Spleen (tissue), 11 donors: Measurements from ENCODE around the gene MOB1A. TPM values are rescaled to one million over a fixed set of nuclear protein-coding genes. Genes with fewer than 3 reads are reported as not detected.

Experiments
- DNase-seq: peaks from one replicate; pipeline ENCODE4 v3.0.0-alpha.2; 2020
- H3K27ac ChIP-seq, 8 donors: fragments of 200-600 bp; sonication (generic) in 7 of 8; 1 replicate in 4 of 8; 2 replicates in 4 of 8; pipeline versions ENCODE4 v1.5.0 to v1.8.0; 2016 to 2021; ENCODE audit warnings: inconsistent platforms in 4 of 8, mild to moderate bottlenecking in 4 of 8, moderate library complexity in 1 of 8
- H3K27me3 ChIP-seq, 7 donors: fragments of 200-600 bp; sonication (generic) in 6 of 7; replicated peaks in 1 of 7; 1 replicate in 4 of 7; 2 replicates in 3 of 7; pipeline versions ENCODE4 v1.5.0 to v1.8.0; 2016 to 2021; ENCODE audit warnings: inconsistent platforms in 3 of 7, mild to moderate bottlenecking in 1 of 7
- H3K36me3 ChIP-seq, 6 donors: fragments of 200-600 bp; sonication (generic) in 5 of 6; 1 replicate in 4 of 6; 2 replicates in 2 of 6; pipeline versions ENCODE4 v1.5.0 to v1.8.0; 2016 to 2021; ENCODE audit warnings: inconsistent platforms in 2 of 6
- H3K4me1 ChIP-seq, 6 donors: fragments of 200-600 bp; sonication (generic) in 5 of 6; 1 replicate in 3 of 6; 2 replicates in 3 of 6; pipeline versions ENCODE4 v1.5.0 to v1.8.0; 2016 to 2021; ENCODE audit warnings: inconsistent platforms in 3 of 6
- H3K4me3 ChIP-seq, 8 donors: fragments of 200-600 bp; sonication (generic) in 7 of 8; 1 replicate in 4 of 8; 2 replicates in 4 of 8; pipeline versions ENCODE4 v1.5.0 to v1.8.0; 2016 to 2021; ENCODE audit warnings: inconsistent platforms in 4 of 8, mild to moderate bottlenecking in 4 of 8, moderate library complexity in 2 of 8
- H3K9me3 ChIP-seq, 8 donors: fragments of 200-600 bp; sonication (generic) in 7 of 8; 1 replicate in 4 of 8; 2 replicates in 4 of 8; pipeline versions ENCODE4 v1.5.0 to v1.8.0; 2016 to 2021; ENCODE audit warnings: inconsistent platforms in 4 of 8
- CTCF ChIP-seq, 11 experiments: fragments of 200-600 bp in 7 of 11; fragments of 450-650 bp in 4 of 11; sonication (generic) in 4 of 11; IDR thresholded peaks in 8 of 11; conservative IDR thresholded peaks in 3 of 11; 1 replicate in 7 of 11; 2 replicates in 4 of 11; pipeline versions ENCODE4 v1.4.0 to v1.8.0; 2016 to 2021; ENCODE audit warnings: antibody characterized with exemption in 11 of 11, inconsistent platforms in 4 of 11, mild to moderate bottlenecking in 1 of 11
- POLR2A ChIP-seq, 3 donors: fragments of 450-650 bp; IDR thresholded peaks; one replicate each; pipeline ENCODE4 v1.5.1; 2017; ENCODE audit warnings: antibody characterized with exemption in 3 of 3, mild to moderate bottlenecking in 1 of 3
- POLR2AphosphoS5 ChIP-seq, 3 donors: sonication (generic); formaldehyde crosslinking; IDR thresholded peaks; one replicate each; pipeline ENCODE4 v1.5.1; 2017; ENCODE audit warnings: antibody characterized with exemption in 3 of 3
- WGBS, 5 donors: extraction: QIAGEN DNeasy Blood & Tissue Kit in 3 of 5; methylation state at CpG; one replicate each; pipeline versions ENCODE4 v1.1.5 to v1.1.7; 2013 to 2018; 5-methylcytosine and 5-hydroxymethylcytosine counted together
- intact Hi-C: fragments of 100-400 bp; cut with DNase I; formaldehyde crosslinking; loops from one replicate; pipeline ENCODE4 v1.15.0; 2023; ENCODE audit warnings: low total_unique reads
- polyA plus RNA-seq, 3 donors: library from polyadenylated mRNA; stranded (reverse); fragments of 200-250 nt; gene quantifications; one replicate each; pipeline ENCODE4 v1.2.1, GENCODE V29; 2013
- total RNA-seq, 7 donors: library from RNA; depleted of rRNA in 3 of 7; stranded (reverse); fragments of >200 nt in 3 of 7; fragmentation: NEBNext Ultra II Directional in 4 of 7; extraction: Animal tissue kit (Norgen Biotek cat#: 25700) in 4 of 7; gene quantifications; one replicate each; pipeline versions ENCODE4 v1.1.0 to v1.2.1, GENCODE V29; 2016 to 2021
- donor health status: healthy with polysubstance abuse.
- donor health status: DM: no; HTN: no; CAD: no; lungs with moderate emphysema.
- donor health status: DM: no; HTN: no; CAD: no.
- donor health status: Bipolar disorder and iron deficiency.
- donor health status: healthy.
- donor health status: DM: no; HTN: no; CAD: no.
- donor health status: DM: yes; HTN: yes; CAD: no.

MOB1A gene
- total and polyA plus RNA-seq, 10 donors, result 55.0 to 198 (median 158) TPM

- WGBS, 5 donors, result 75 to 93% (median 86%) methylated on average over 6 of the region's 6 CpGs
- no peak overlapping the region for H3K27ac ChIP-seq
- intact Hi-C loops, result no loop called here
- H3K27me3 ChIP-seq, result no peaks in the 10 kb centered on the region
- peaks cover 0 to 29% (median 1%) of the 10 kb centered on the region in 6 donors for H3K4me1 ChIP-seq
- no peak for DNase-seq
- TF ChIP-seq POLR2A (IDR thresholded peaks at IDR 0.05), result no peak
- TF ChIP-seq POLR2AphosphoS5 (IDR thresholded peaks at IDR 0.05), result no peak
- TF ChIP-seq CTCF (IDR thresholded peaks at IDR 0.05 in 8 of 11, conservative IDR thresholded peaks at IDR 0.05 in 3 of 11), result no peak
- peaks cover 2 to 100% (median 96%) of the 10 kb centered on the region in 6 donors for H3K36me3 ChIP-seq
- no peak overlapping the region for H3K4me3 ChIP-seq
- peaks cover 0 to 11% (median 8%) of the 10 kb centered on the region in 8 donors for H3K9me3 ChIP-seq
Measured at GRCh38 chr2:74162951-74163350, 15.7 kb downstream of the MOB1A start.

- H3K27me3 ChIP-seq, result no peaks in the 10 kb centered on the region
- intact Hi-C loops, result no loop called here
- whole genome bisulfite sequencing, 5 donors, result 83 to 92% (median 87%) methylated on average over 3 of the region's 3 CpGs
- H3K4me3 ChIP-seq, result no peak overlapping the region
- no peak for TF ChIP-seq POLR2AphosphoS5 (IDR thresholded peaks at IDR 0.05)
- no peak for TF ChIP-seq POLR2A (IDR thresholded peaks at IDR 0.05)
- no peak for TF ChIP-seq CTCF (IDR thresholded peaks at IDR 0.05 in 8 of 11, conservative IDR thresholded peaks at IDR 0.05 in 3 of 11)
- DNase-seq, result no peak
- H3K27ac ChIP-seq, result no peak overlapping the region
- H3K4me1 ChIP-seq, result no peaks in the 10 kb centered on the region
- H3K36me3 ChIP-seq, result peaks cover 0 to 100% (median 86%) of the 10 kb centered on the region in 6 donors
- no peaks in the 10 kb centered on the region for H3K9me3 ChIP-seq
Measured at GRCh38 chr2:74155830-74156229, 22.8 kb downstream of the MOB1A start.

- Histone ChIP-seq H3K36me3 (peaks cover 0 to 81% (median 63%) of the 10 kb centered on the region in 6 donors), H3K9me3 (no peaks in the 10 kb centered on the region), H3K27ac (no peak overlapping the region), H3K4me3 (no peak overlapping the region), H3K27me3 (no peaks in the 10 kb centered on the region), H3K4me1 (peaks cover 0 to 14% (median 7%) of the 10 kb centered on the region in 6 donors)
- no peak for DNase-seq
- TF ChIP-seq POLR2A (IDR thresholded peaks at IDR 0.05) (no peak), CTCF (IDR thresholded peaks at IDR 0.05 in 8 of 11, conservative IDR thresholded peaks at IDR 0.05 in 3 of 11) (no peak), POLR2AphosphoS5 (IDR thresholded peaks at IDR 0.05) (no peak)
- intact Hi-C loops, result no loop called here
- 79 to 93% (median 86%) methylated on average over 2 of the region's 2 CpGs for WGBS, 5 donors
Measured at GRCh38 chr2:74152954-74153353, 25.7 kb downstream of the MOB1A start.

GRCh38 chr2:74149570-74150319 is 28.9 kb downstream of the MOB1A start:
- no peak for DNase-seq
- Histone ChIP-seq H3K27ac (peak overlapping the region in 1 of 8 donors; percentile 16), H3K4me3 (no peak overlapping the region), H3K9me3 (no peaks in the 10 kb centered on the region), H3K36me3 (peaks cover 0 to 48% (median 33%) of the 10 kb centered on the region in 6 donors), H3K27me3 (no peaks in the 10 kb centered on the region), H3K4me1 (peaks cover 10 to 39% (median 23%) of the 10 kb centered on the region in 6 donors)
- TF ChIP-seq POLR2A (IDR thresholded peaks at IDR 0.05) (no peak), POLR2AphosphoS5 (IDR thresholded peaks at IDR 0.05) (peak in 1 of 3 donors; percentile 16), CTCF (IDR thresholded peaks at IDR 0.05 in 8 of 11, conservative IDR thresholded peaks at IDR 0.05 in 3 of 11) (no peak)
- intact Hi-C loops, result no loop called here
- WGBS, 5 donors, result 89 to 97% (median 91%) methylated on average over 7 of the region's 7 CpGs
